Tibial artery (tissue), 4 donors: ENCODE data around the gene ZCCHC14.
"Not testable (repeated sequence)": the region's sequence is repeated elsewhere in the genome, so short reads cannot be mapped to it uniquely, and the experiment has no call there.

Experiments
- DNase-seq, 2 donors: peaks; one replicate each; pipeline ENCODE4 v3.0.0-alpha.2; 2019
- H3K27ac ChIP-seq, 2 donors: fragments of 200-600 bp; sonication (generic) in 1 of 2; 1 replicate in 1 of 2; 2 replicates in 1 of 2; pipeline ENCODE4 v1.5.1; 2018 to 2019; ENCODE audit warnings: mild to moderate bottlenecking in 1 of 2
- H3K27me3 ChIP-seq, 2 donors: fragments of 200-600 bp; sonication (generic) in 1 of 2; one replicate each; pipeline versions ENCODE4 v1.5.1 to v1.6.0; 2016 to 2019
- H3K36me3 ChIP-seq, 3 donors: fragments of 200-600 bp; sonication (generic) in 2 of 3; one replicate each; pipeline ENCODE4 v1.5.1; 2016 to 2019; ENCODE audit warnings: mild to moderate bottlenecking in 2 of 3
- H3K4me1 ChIP-seq, 4 donors: fragments of 200-600 bp; sonication (generic) in 2 of 4; 1 replicate in 3 of 4; 2 replicates in 1 of 4; pipeline ENCODE4 v1.5.1; 2016 to 2019
- H3K4me3 ChIP-seq, 2 donors: fragments of 200-600 bp; sonication (generic) in 1 of 2; 1 replicate in 1 of 2; 2 replicates in 1 of 2; pipeline ENCODE4 v1.5.1; 2018 to 2019; ENCODE audit warnings: mild to moderate bottlenecking in 2 of 2
- H3K9me3 ChIP-seq, 3 donors: fragments of 200-600 bp; sonication (generic) in 1 of 3; one replicate each; pipeline ENCODE4 v1.5.1; 2016 to 2019
- intact Hi-C: fragments of 100-400 bp; cut with DNase I; formaldehyde crosslinking; loops from one replicate; pipeline ENCODE4 v1.15.0; 2023; ENCODE audit warnings: low total_unique reads
- TF ChIP-seq, protein P1 (sequence below), 2 experiments: fragments of 200-600 bp in 1 of 2; fragments of 450-650 bp in 1 of 2; IDR thresholded peaks; one replicate each; pipeline ENCODE4 v1.5.1; 2017 to 2019; ENCODE audit warnings: antibody characterized with exemption in 2 of 2, mild to moderate bottlenecking in 1 of 2, moderate library complexity in 1 of 2

Gene ZCCHC14

DNA sequence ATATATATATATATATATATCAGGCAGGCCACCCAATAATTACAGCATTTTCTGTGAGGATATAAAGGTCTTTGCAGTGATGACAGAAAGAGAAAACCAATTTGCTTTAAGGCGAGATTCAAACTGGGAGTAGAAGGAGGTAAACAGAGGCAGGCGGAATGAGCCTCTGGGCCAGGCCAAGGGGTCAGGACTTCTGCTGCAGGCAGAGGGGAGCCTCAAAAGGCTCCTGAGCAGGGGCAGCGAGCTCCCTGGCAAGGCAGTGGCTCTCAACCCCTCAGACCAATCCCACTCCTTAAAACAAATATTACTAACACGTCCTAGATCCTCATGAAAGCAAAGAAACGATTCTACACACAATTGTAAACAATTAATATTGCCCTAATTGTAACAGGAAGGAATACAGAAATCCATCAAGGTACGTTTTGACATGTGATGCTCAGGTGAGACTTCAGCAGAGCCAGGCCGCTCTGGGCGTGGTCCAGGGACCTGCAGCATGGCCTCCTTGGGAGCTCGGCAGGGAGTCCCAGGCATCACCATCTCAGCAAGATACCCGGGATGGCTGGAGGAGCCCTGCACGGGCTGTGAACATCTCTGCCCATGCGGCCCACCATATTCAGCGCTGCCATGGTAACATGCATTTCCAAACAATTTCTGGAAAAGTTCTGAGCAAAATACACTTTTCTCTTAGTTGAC lies 127.7 kb downstream of the ZCCHC14 start:
- Histone ChIP-seq H3K4me3 (no peak overlapping the region), H3K27me3 (no peaks in the 10 kb centered on the region), H3K4me1 (peaks cover 0 to 23% (median 13%) of the 10 kb centered on the region in 4 donors), H3K27ac (no peak overlapping the region), H3K36me3 (peaks cover 25 to 39% (median 38%) of the 10 kb centered on the region in 3 donors), H3K9me3 (no peaks in the 10 kb centered on the region)
- intact Hi-C loops, result no loop called here
- TF ChIP-seq, protein P1, sequence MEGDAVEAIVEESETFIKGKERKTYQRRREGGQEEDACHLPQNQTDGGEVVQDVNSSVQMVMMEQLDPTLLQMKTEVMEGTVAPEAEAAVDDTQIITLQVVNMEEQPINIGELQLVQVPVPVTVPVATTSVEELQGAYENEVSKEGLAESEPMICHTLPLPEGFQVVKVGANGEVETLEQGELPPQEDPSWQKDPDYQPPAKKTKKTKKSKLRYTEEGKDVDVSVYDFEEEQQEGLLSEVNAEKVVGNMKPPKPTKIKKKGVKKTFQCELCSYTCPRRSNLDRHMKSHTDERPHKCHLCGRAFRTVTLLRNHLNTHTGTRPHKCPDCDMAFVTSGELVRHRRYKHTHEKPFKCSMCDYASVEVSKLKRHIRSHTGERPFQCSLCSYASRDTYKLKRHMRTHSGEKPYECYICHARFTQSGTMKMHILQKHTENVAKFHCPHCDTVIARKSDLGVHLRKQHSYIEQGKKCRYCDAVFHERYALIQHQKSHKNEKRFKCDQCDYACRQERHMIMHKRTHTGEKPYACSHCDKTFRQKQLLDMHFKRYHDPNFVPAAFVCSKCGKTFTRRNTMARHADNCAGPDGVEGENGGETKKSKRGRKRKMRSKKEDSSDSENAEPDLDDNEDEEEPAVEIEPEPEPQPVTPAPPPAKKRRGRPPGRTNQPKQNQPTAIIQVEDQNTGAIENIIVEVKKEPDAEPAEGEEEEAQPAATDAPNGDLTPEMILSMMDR (IDR thresholded peaks at IDR 0.05), result no peak
- no peak for DNase-seq

DNA sequence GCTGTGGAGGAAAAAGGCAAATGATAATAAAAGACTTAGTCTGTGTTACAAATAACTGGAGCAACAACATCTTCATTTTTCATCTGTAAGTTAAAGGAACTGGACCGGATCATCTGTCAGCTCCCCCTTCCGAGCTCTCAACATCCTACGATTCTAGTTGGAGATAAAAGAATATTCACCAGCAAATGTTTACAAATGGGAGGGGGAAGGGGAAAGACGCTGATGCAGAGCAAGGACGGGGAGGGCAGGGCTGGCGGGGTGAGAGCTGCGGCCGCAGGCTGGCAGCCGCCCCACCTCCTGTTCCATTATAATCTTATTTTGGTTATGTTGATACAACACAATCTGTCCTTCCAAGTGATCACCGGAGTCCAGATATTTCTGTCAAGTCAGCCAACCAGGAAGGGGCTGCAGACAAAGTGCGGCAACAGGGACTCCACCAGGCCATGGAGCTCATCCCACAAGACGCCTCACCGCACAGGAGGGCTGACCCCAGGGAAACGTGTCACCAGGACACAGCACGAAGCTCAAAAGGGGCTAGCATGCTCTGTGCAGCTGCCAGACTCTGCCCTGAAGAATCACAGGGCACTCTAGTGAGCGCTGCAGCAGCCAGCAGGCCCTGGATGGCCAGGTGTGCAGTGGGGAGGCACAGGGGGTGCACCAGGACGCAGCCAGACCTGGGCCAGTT lies 128.9 kb downstream of the ZCCHC14 start:
- H3K27me3 ChIP-seq, result no peaks in the 10 kb centered on the region
- no peaks in the 10 kb centered on the region for H3K9me3 ChIP-seq
- peaks cover 0 to 18% (median 9%) of the 10 kb centered on the region in 4 donors for H3K4me1 ChIP-seq
- no peak overlapping the region for H3K4me3 ChIP-seq
- no peak for DNase-seq
- intact Hi-C loops, result no loop called here
- H3K36me3 ChIP-seq, result peaks cover 38 to 50% (median 50%) of the 10 kb centered on the region in 3 donors
- TF ChIP-seq, protein P1 (IDR thresholded peaks at IDR 0.05), result no peak
- no peak overlapping the region for H3K27ac ChIP-seq

DNA sequence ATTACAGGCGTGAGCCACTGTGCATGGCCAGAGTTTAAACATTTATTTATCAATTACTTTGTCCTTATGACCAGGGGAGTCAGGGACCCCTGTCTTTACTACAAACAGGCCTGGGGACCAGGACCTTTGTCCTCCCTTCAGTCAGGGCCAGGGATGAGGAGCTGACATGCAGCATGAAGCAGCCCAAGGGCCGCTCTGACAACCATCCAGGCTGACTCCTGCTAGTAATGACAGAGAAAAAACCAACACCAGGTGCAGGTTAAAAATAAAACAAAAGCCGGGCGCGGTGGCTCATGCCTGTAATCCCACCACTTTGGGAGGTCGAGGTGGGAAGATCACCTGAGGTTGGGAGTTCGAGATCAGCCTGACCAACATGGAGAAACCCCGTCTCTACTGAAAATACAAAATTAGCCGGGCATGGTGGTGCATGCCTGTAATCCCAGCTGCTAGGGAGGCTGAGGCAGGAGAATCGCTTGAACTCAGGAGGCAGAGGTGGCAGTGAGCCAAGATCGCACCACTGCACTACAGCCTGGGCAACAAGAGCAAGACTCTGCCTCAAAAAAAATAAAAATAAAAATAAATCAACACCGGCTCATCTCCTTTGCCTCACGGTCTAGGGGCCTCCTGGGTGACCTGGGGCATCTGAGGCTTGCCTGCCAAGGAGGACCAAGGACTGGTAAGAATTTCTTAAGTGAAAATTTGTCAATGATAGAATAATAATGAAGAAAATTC lies 129.8 kb downstream of the ZCCHC14 start:
- H3K4me3 ChIP-seq, intact Hi-C loops, H3K9me3 ChIP-seq, DNase-seq, H3K27ac ChIP-seq, H3K27me3 ChIP-seq: not testable (repeated sequence)
- Histone ChIP-seq H3K4me1 (peaks cover 0 to 17% (median 7%) of the 10 kb centered on the region in 4 donors), H3K36me3 (peaks cover 45 to 60% (median 59%) of the 10 kb centered on the region in 3 donors)

DNA sequence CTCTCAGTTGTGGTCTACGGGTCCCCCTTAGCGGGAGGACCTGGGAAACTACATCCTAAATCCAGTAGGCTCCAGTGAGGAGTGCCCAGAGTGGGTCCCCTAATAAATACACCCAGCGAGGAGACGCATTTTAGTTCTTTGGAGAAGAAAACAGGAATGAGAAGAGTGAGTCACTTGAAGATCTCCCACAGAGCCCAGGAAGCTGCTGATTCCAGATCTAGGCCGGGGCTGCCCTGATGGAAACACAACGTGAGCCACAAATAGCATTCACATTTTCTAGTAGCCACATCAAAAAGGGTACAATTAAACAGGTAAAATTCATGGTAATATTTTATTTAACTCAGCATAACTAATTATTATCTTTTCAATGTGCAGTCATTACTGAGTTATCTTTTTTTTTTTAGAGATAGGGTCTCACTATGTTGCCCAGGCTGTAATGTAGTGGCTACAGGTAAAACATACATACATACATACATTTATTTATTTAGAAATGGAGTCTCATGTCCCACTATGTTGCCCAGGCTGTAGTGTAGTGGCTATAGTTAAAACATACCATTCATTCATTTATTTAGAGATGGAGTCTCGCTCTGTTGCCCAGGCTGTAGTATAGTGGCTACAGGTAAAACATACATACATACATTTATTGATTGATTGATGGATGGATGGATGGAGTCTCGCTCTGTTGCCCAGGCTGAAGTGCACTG lies 130.8 kb downstream of the ZCCHC14 start:
- H3K36me3 ChIP-seq, result peaks cover 52 to 69% (median 63%) of the 10 kb centered on the region in 3 donors
- peaks cover 0 to 14% (median 4%) of the 10 kb centered on the region in 4 donors for H3K4me1 ChIP-seq
- no peak overlapping the region for H3K4me3 ChIP-seq
- no peak for DNase-seq
- TF ChIP-seq, protein P1 (IDR thresholded peaks at IDR 0.05), result no peak
- intact Hi-C loops, result no loop called here
- H3K27ac ChIP-seq, result no peak overlapping the region
- no peaks in the 10 kb centered on the region for H3K27me3 ChIP-seq
- H3K9me3 ChIP-seq, result no peaks in the 10 kb centered on the region

DNA sequence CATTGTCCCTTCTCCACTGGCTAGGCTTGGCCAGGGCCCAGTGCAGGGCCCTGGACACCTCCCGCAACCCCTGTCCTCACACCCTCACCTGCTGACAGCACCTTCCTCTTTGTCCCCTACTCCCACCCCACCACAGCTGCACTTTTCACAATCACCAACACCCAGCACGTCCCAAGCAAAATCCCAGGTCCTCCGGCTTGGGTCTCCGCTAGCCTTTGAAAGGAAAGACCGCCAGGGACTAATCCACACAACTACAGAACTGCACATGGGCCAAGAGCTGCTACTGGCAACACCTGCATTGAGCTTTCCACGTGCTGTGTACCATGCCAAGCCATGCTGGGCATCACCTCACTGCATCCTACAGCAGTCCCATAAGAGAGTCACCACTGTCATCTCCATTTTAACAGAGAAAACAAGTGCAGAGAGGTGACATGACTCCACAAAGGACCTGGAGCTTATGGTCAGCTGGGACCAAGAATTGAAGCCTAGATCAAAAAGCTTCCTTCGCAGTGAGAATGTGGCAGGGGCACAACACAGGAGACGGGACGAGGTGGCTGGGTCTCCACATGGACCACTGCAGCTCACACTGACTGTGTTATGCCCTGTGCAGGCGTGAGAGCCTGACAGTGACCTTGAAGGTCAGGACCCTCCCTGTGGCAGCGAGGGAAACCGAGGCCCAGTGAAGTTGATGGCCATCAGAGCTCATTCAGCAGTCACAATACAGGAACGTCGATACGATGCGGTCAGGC lies 131.8 kb downstream of the ZCCHC14 start:
- no peaks in the 10 kb centered on the region for H3K9me3 ChIP-seq
- no peaks in the 10 kb centered on the region for H3K27me3 ChIP-seq
- peaks cover 0 to 14% (median 3%) of the 10 kb centered on the region in 4 donors for H3K4me1 ChIP-seq
- no peak overlapping the region for H3K4me3 ChIP-seq
- H3K36me3 ChIP-seq, result peaks cover 52 to 74% (median 69%) of the 10 kb centered on the region in 3 donors
- no peak for DNase-seq
- TF ChIP-seq, protein P1 (IDR thresholded peaks at IDR 0.05), result no peak
- H3K27ac ChIP-seq, result no peak overlapping the region
- intact Hi-C loops, result no loop called here
